Pancreas (tissue), 10 donors: Measurements from ENCODE around the gene HNF1A. TPM values are rescaled to one million over a fixed set of nuclear protein-coding genes. Genes with fewer than 3 reads are reported as not detected.

Experiments
- ATAC-seq, 4 donors: fragments of 200-7000 bp; cut with Tn5 transposase; one replicate each; pipeline versions ENCODE4 v1.8.0 to v1.9.1; 2020; ENCODE audit warnings: mild to moderate bottlenecking in 4 of 4, moderate library complexity in 4 of 4
- DNase-seq, 6 donors: peaks; one replicate each; pipeline ENCODE4 v3.0.0-alpha.2; 2020
- FAIRE-seq: peaks from 2 replicates; lab custom pipeline; 2012; peaks lifted over from hg19 to GRCh38; lab: Jason Lieb, UNC
- H3K27ac ChIP-seq, 4 donors: fragments of 200-600 bp; sonication (generic); 1 replicate in 3 of 4; 2 replicates in 1 of 4; pipeline versions ENCODE4 v1.5.0 to v1.8.0; 2020
- H3K27me3 ChIP-seq, 4 donors: fragments of 200-600 bp; one replicate each; pipeline ENCODE4 v1.8.0; 2021
- H3K36me3 ChIP-seq, 3 donors: fragments of 200-600 bp; sonication (generic) in 1 of 3; one replicate each; pipeline versions ENCODE4 v1.5.0 to v1.8.0; 2020 to 2021
- H3K4me1 ChIP-seq, 3 donors: fragments of 200-600 bp; one replicate each; pipeline ENCODE4 v1.8.0; 2021
- H3K4me3 ChIP-seq, 4 donors: fragments of 200-600 bp; sonication (generic) in 2 of 4; one replicate each; pipeline versions ENCODE4 v1.5.0 to v1.8.0; 2020 to 2021
- H3K9me3 ChIP-seq, 4 donors: fragments of 200-600 bp; one replicate each; pipeline ENCODE4 v1.8.0; 2021
- WGBS, 2 donors: extraction: QIAGEN DNeasy Blood & Tissue Kit; methylation state at CpG; one replicate each; pipeline ENCODE4 v1.1.7; 2013; 5-methylcytosine and 5-hydroxymethylcytosine counted together
- intact Hi-C, 3 donors: fragments of 100-400 bp; cut with DNase I; formaldehyde crosslinking; loops; one replicate each; pipeline versions ENCODE4 v1.11.1 to v1.14.2; 2022
- polyA plus RNA-seq, 2 donors: library from polyadenylated mRNA; stranded (reverse); fragments of 200-250 nt; gene quantifications; one replicate each; pipeline ENCODE4 v1.2.3, GENCODE V29; 2013
- total RNA-seq, 6 donors: library from RNA; stranded (reverse); fragmentation: NEBNext Ultra II Directional in 4 of 6; extraction: Animal tissue kit (Norgen Biotek cat#: 25700) in 4 of 6; gene quantifications; one replicate each; pipeline versions ENCODE4 v1.2.1 to v1.2.4, GENCODE V29; 2021 to 2023
- TF ChIP-seq, protein P1 (sequence below), 4 donors: fragments of 200-600 bp; sonication (generic) in 3 of 4; IDR thresholded peaks; one replicate each; pipeline versions ENCODE4 v1.5.0 to v1.8.0; 2021; ENCODE audit warnings: antibody characterized with exemption in 4 of 4
- donor health status: healthy with polysubstance abuse.
- donor health status: DM: no; HTN: no; CAD: no; lungs with moderate emphysema.
- donor health status: DM: no; HTN: no; CAD: no.
- donor health status: control.
- donor health status: control.
- donor health status: Bipolar disorder and iron deficiency.
- donor health status: DM: yes; HTN: yes; CAD: no.
- donor health status: DM: no; HTN: no; CAD: no.
- donor health status: DM: no; HTN: no; CAD: no.
- donor health status: DM: yes; HTN: yes; CAD: no.

The HNF1A gene
- total and polyA plus RNA-seq, 8 donors, result 4.9 to 17.2 (median 7.8) TPM

DNA sequence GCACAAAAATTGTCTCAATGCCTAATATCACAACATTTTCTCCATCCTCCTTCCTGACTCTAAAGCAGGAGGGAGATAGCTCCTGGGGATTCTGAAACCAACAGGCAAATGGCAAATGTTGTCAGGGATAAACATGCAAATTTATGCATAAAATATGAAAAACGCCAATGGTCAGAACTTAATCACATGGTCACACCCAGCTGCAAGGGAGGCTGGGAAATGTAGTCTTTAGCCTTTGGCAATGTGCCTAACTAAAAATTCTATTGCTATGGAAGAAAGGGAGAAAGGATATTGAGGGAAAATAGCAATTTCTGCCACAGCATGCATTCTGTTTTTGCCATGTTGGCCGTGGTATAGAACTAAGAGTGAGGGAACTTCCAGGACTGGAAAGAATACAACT, 72.4 kb downstream of the HNF1A start:
- TF ChIP-seq, protein P1, sequence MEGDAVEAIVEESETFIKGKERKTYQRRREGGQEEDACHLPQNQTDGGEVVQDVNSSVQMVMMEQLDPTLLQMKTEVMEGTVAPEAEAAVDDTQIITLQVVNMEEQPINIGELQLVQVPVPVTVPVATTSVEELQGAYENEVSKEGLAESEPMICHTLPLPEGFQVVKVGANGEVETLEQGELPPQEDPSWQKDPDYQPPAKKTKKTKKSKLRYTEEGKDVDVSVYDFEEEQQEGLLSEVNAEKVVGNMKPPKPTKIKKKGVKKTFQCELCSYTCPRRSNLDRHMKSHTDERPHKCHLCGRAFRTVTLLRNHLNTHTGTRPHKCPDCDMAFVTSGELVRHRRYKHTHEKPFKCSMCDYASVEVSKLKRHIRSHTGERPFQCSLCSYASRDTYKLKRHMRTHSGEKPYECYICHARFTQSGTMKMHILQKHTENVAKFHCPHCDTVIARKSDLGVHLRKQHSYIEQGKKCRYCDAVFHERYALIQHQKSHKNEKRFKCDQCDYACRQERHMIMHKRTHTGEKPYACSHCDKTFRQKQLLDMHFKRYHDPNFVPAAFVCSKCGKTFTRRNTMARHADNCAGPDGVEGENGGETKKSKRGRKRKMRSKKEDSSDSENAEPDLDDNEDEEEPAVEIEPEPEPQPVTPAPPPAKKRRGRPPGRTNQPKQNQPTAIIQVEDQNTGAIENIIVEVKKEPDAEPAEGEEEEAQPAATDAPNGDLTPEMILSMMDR (IDR thresholded peaks at IDR 0.05), result no peak
- Histone ChIP-seq H3K4me3 (no peak overlapping the region), H3K27ac (no peak overlapping the region), H3K36me3 (no peaks in the 10 kb centered on the region), H3K27me3 (no peaks in the 10 kb centered on the region), H3K4me1 (no peaks in the 10 kb centered on the region), H3K9me3 (no peaks in the 10 kb centered on the region)
- FAIRE-seq (no peak), DNase-seq (no peak), ATAC-seq (no peak)
- intact Hi-C loops, result no loop called here
- 43 to 44% methylated on average over 2 of the region's 2 CpGs for whole genome bisulfite sequencing, 2 donors

Other genes with a start within 250 kb of the HNF1A start
- 10 to 100 TPM; 10.9 to 25.7 (median 17.1) TPM for gene SPPL3, start 74.2 kb upstream of the HNF1A start, total RNA-seq
- 10 to 100 TPM in 1 of 2 donors, 1 to 10 TPM in 1; 7.0 to 13.1 TPM for gene SPPL3, start 74.2 kb upstream of the HNF1A start, polyA plus RNA-seq
- gene C12orf43, start 37.9 kb downstream of the HNF1A start, total RNA-seq, result 1 to 10 TPM; 5.1 to 7.9 (median 7.0) TPM
- 1 to 10 TPM; 4.5 to 6.7 TPM for gene C12orf43, start 37.9 kb downstream of the HNF1A start, polyA plus RNA-seq
- gene OASL, start 60.7 kb downstream of the HNF1A start, total RNA-seq, result under 1 TPM; 0.16 to 0.50 (median 0.25) TPM
- under 1 TPM; 0.42 to 0.59 TPM for gene OASL, start 60.7 kb downstream of the HNF1A start, polyA plus RNA-seq
- gene P2RX7, start 154.3 kb downstream of the HNF1A start, total RNA-seq, result 1 to 10 TPM in 5 of 6 donors, under 1 TPM in 1; 0.93 to 8.8 (median 1.7) TPM
- 1 to 10 TPM in 1 of 2 donors, under 1 TPM in 1; 0.77 to 1.2 TPM for gene P2RX7, start 154.3 kb downstream of the HNF1A start, polyA plus RNA-seq
- gene P2RX4, start 231.6 kb downstream of the HNF1A start, total RNA-seq, result 10 to 100 TPM; 27.5 to 60.1 (median 33.3) TPM
- 10 to 100 TPM; 31.4 to 34.0 TPM for gene P2RX4, start 231.6 kb downstream of the HNF1A start, polyA plus RNA-seq